K562 (cell line): Measurements from ENCODE around the gene PTGIS. TPM values are rescaled to one million over a fixed set of nuclear protein-coding genes. Genes with fewer than 3 reads are reported as not detected.

Experiments used
- ATAC-seq: fragments of 200-7000 bp; cut with Tn5 transposase; 3 replicates; pipeline ENCODE4 v1.9.1; 2020; ENCODE audit warnings: moderate library complexity
- BruUV-seq: library from RNA; stranded (reverse); fragments of 400-500 nt; replicated peaks from 2 replicates; lab custom pipeline; 2021; lab: Mats Ljungman, UMichigan
- CTCF ChIA-PET: fragments of 300-600 bp; formaldehyde crosslinking; extraction: SDS; loops from one replicate; lab custom pipeline; 2021; ENCODE audit warnings: low intra/inter-chr PET ratio; lab: Yijun Ruan, JAX
- POLR2A ChIA-PET: fragments of 300-600, 350-650 bp; sonication (Branson Sonifier 250); formaldehyde crosslinking; extraction: SDS; loops from one replicate; lab custom pipeline; 2021; ENCODE audit warnings: antibody characterized with exemption, inconsistent platforms; lab: Yijun Ruan, JAX
- DNase-seq, 4 experiments: peaks; one replicate each; pipeline versions ENCODE4 v3.0.0 to v3.0.0-alpha.2; 2011 to 2018; ENCODE audit warnings: low spot score in 3 of 4, mixed read lengths in 3 of 4; ENCODE audit errors: extremely low read depth in 1 of 4
- FAIRE-seq: peaks from 2 replicates; lab custom pipeline; 2011; peaks lifted over from hg19 to GRCh38; lab: Jason Lieb, UNC
- H2AFZ ChIP-seq: 2 replicates; pipeline ENCODE4 v1.6.0; 2011; ENCODE audit warnings: low read depth, low read length, control low read depth, inconsistent platforms
- H3K27ac ChIP-seq: fragments of 200-600 bp; 3 replicates; pipeline ENCODE4 v1.8.0; 2011; ENCODE audit warnings: low read depth, mild to moderate bottlenecking, control low read depth, inconsistent platforms, low read length, moderate library complexity, mixed read lengths; ENCODE audit errors: extremely low read depth
- H3K27me3 ChIP-seq, 2 experiments: fragments of 300-600 bp in 1 of 2; 2 replicates in 1 of 2; 3 replicates in 1 of 2; pipeline versions ENCODE4 v1.6.0 to v1.8.0; 2011; ENCODE audit warnings: inconsistent platforms in 2 of 2, low read length in 2 of 2, mild to moderate bottlenecking in 1 of 2, mixed read lengths in 1 of 2, moderate library complexity in 1 of 2; ENCODE audit not compliant: control insufficient read depth in 2 of 2, insufficient read depth in 2 of 2
- H3K36me3 ChIP-seq: fragments of 300-600 bp; 3 replicates; pipeline ENCODE4 v1.8.0; 2011; ENCODE audit warnings: mild to moderate bottlenecking, low read length, inconsistent platforms; ENCODE audit not compliant: control insufficient read depth, insufficient read depth
- H3K4me1 ChIP-seq, 2 experiments: fragments of 200-600 bp in 1 of 2; replicated peaks in 1 of 2; 2 replicates in 1 of 2; 3 replicates in 1 of 2; pipeline versions ENCODE4 v1.5.1 to v1.8.0; 2011; ENCODE audit warnings: inconsistent platforms in 2 of 2, low read length in 2 of 2, mild to moderate bottlenecking in 1 of 2, mixed read lengths in 1 of 2, moderate library complexity in 1 of 2; ENCODE audit not compliant: control insufficient read depth in 2 of 2, insufficient read depth in 2 of 2
- H3K4me2 ChIP-seq: 2 replicates; pipeline ENCODE4 v1.6.1; 2011; ENCODE audit warnings: low read length, control low read depth, inconsistent platforms, mixed read lengths; ENCODE audit not compliant: insufficient read depth
- H3K4me3 ChIP-seq: fragments of 200-600 bp; sonication (generic), shearing (Covaris generic); 2 replicates; pipeline ENCODE4 v1.5.1; 2016; ENCODE audit warnings: control low read depth, inconsistent platforms
- H3K79me2 ChIP-seq: fragments of 200-600 bp; 3 replicates; pipeline ENCODE4 v1.8.0; 2011; ENCODE audit warnings: low read length, inconsistent platforms; ENCODE audit not compliant: control insufficient read depth, insufficient read depth
- H3K9ac ChIP-seq, 2 experiments: 2 replicates each; pipeline versions ENCODE4 v1.6.0 to v1.6.1; 2011; ENCODE audit warnings: low read depth in 2 of 2, low read length in 2 of 2, control low read depth in 1 of 2, inconsistent platforms in 1 of 2, mild to moderate bottlenecking in 1 of 2, mixed read lengths in 1 of 2; ENCODE audit not compliant: insufficient read depth in 1 of 2
- H3K9me1 ChIP-seq: one replicate; pipeline ENCODE4 v1.6.0; 2011; ENCODE audit warnings: inconsistent platforms, mild to moderate bottlenecking, low read length, moderate library complexity; ENCODE audit not compliant: control insufficient read depth, insufficient read depth
- H3K9me3 ChIP-seq: replicated peaks from 2 replicates; pipeline ENCODE4 v1.5.1; 2011; ENCODE audit warnings: low read depth, low read length, inconsistent platforms; ENCODE audit not compliant: control insufficient read depth, insufficient read depth
- H4K20me1 ChIP-seq: replicated peaks from 2 replicates; pipeline ENCODE4 v1.6.1; 2011; ENCODE audit warnings: low read length, inconsistent platforms, mixed read lengths; ENCODE audit not compliant: control insufficient read depth, insufficient read depth
- CCAR2 ChIP-seq: fragments of 200-400 bp; formaldehyde crosslinking; IDR thresholded peaks from 2 replicates; pipeline ENCODE4 v1.6.1; 2017; ENCODE audit warnings: mild to moderate bottlenecking, low read depth, low read length
- EGR1 ChIP-seq: fragments of 450-650 bp; conservative IDR thresholded peaks from 2 replicates; pipeline ENCODE4 v1.6.1; 2017; ENCODE audit warnings: mild to moderate bottlenecking
- GABPA ChIP-seq: fragments of 200-800 bp; sonication (Bioruptor generic); conservative IDR thresholded peaks from 2 replicates; pipeline ENCODE4 v1.6.1; 2016; ENCODE audit warnings: low read depth, missing genetic modification characterization, missing compliant biosample characterization
- WGBS: fragments of 100-300 bp; shearing (Covaris generic); methylation state at CpG from one replicate; pipeline ENCODE4 v1.1.6; 2016; ENCODE audit warnings: low coverage, mixed read lengths; ENCODE audit not compliant: insufficient coverage; ENCODE audit errors: missing lambda C conversion rate; 5-methylcytosine and 5-hydroxymethylcytosine counted together
- in situ Hi-C: fragments of 300-500 bp; cut with MboI; formaldehyde crosslinking; loops from 4 replicates; pipeline ENCODE4 v1.15.0; 2018; ENCODE audit warnings: inconsistent platforms, mixed read lengths
- intact Hi-C: fragments of 100-400 bp; cut with micrococcal nuclease; formaldehyde crosslinking; loops from 2 replicates; pipeline ENCODE4 v1.14.2; 2022
- polyA plus RNA-seq, 8 experiments: library from polyadenylated mRNA; depleted of rRNA in 4 of 8; stranded (reverse) in 5 of 8; unstranded in 3 of 8; fragments of >200 nt; fragmentation: Nextera tagmentation in 2 of 8; fragmentation: Illumina TruSeq in 1 of 8; extraction: Ambion mirVana in 2 of 8; extraction: Trizol in 1 of 8; gene quantifications; 2 replicates each; pipeline versions ENCODE4 v1.2.1 to v1.2.3, GENCODE V29; 2011 to 2014; ENCODE audit warnings: inconsistent platforms in 1 of 8, missing spikeins in 1 of 8
- total RNA-seq, 7 experiments: library from RNA; depleted of rRNA in 6 of 7; stranded (reverse); fragments of >200 nt in 6 of 7; fragmentation: Illumina TruSeq in 2 of 7; extraction: Trizol in 2 of 7; gene quantifications; 2 replicates each; pipeline versions ENCODE4 v1.2.1 to v1.2.3, GENCODE V29; 2011 to 2021; ENCODE audit warnings: low replicate concordance in 1 of 7
- TF ChIP-seq, protein P1 (sequence below): fragments of 150-350 bp; IDR thresholded peaks from 2 replicates; pipeline ENCODE4 v1.6.1; 2014; ENCODE audit warnings: low read depth, mild to moderate bottlenecking, low read length, borderline replicate concordance

The PTGIS gene
- total and polyA plus RNA-seq, 9 of the 15 experiments (the other 6 are each of a cell fraction or from before 2014, with no cell fraction given): not detected

DNA sequence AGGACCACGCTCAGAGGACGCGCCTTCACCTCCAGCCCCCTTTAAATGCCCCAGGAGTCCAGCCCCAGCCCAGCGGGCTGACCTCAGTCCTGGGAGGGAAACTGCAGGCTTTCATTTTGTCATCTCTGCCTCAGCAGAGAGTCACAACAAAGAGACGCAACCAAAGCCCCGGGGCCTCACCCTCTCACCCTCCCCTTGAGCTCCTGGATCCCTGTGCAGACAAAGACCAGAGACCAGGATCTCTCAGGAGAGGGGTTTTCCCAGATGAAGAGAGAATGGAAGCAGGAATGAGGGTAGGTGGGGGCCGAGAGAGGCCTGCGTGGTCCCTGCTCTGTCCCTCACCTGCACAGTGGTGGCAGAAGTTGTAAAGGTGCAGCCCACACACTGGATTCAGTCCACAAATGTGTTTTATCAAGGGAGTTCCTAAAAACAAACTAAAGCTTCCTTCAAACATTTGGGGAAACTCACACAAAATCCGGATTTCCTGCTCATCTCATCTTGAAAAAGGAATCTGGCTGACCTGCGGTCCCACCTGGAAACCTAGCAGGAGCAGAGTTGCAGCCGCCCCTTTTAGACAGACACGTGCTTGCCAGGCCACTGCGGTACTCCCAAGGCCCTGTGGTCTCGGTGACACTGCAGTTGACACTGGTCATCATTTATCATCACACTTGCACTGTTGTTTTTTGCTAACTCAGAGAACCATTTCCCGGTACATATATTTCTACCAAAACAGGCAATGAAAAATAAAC lies 27.1 kb downstream of the PTGIS start:
- intact Hi-C loops: loop anchor here (1.0 to 5.0 kb wide), 2 partner anchors 68 to 351 kb away; no protein-coding TSS in a partner anchor
- DNase-seq: no peak
- in situ Hi-C loops: loop anchor here (10.0 kb wide), 1 partner anchor 64 kb away; no protein-coding TSS in a partner anchor

DNA sequence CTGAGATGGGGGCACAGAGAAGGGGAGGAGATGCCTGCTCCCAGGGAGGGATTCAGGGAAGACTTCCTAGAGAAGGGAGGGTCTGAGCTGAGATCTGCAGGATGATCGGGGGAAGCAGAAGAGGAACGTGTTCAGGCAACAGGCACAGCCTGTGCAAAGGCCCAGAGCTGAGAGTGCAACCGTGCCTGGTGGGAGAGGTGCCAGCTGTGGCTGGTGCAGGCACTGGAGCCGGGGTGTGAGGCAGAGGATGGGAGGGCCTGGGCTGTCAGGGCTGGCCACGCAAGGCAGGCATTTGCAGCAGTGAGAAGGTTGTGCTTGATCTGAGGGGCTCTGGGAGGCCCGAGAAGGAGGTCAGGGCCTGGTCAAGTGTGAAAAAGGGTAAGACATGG lies 27.7 kb downstream of the PTGIS start:
- no TSS peak for BruUV-seq
- H3K27ac ChIP-seq: no peak overlapping the region
- ATAC-seq (no peak), FAIRE-seq (no peak), DNase-seq (no peak)
- H3K9me3 ChIP-seq: 0 out of 2 replicates have a peak, but pooled peaks cover 2% of the 10 kb centered on the region
- H3K9me1 ChIP-seq: no peaks in the 10 kb centered on the region
- H3K79me2 ChIP-seq: no peaks in the 10 kb centered on the region
- 3% methylated on average over 4 of the region's 6 CpGs for WGBS
- H2AFZ ChIP-seq: no peak overlapping the region
- TF ChIP-seq, protein P1, sequence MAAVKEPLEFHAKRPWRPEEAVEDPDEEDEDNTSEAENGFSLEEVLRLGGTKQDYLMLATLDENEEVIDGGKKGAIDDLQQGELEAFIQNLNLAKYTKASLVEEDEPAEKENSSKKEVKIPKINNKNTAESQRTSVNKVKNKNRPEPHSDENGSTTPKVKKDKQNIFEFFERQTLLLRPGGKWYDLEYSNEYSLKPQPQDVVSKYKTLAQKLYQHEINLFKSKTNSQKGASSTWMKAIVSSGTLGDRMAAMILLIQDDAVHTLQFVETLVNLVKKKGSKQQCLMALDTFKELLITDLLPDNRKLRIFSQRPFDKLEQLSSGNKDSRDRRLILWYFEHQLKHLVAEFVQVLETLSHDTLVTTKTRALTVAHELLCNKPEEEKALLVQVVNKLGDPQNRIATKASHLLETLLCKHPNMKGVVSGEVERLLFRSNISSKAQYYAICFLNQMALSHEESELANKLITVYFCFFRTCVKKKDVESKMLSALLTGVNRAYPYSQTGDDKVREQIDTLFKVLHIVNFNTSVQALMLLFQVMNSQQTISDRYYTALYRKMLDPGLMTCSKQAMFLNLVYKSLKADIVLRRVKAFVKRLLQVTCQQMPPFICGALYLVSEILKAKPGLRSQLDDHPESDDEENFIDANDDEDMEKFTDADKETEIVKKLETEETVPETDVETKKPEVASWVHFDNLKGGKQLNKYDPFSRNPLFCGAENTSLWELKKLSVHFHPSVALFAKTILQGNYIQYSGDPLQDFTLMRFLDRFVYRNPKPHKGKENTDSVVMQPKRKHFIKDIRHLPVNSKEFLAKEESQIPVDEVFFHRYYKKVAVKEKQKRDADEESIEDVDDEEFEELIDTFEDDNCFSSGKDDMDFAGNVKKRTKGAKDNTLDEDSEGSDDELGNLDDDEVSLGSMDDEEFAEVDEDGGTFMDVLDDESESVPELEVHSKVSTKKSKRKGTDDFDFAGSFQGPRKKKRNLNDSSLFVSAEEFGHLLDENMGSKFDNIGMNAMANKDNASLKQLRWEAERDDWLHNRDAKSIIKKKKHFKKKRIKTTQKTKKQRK: no peak
- ChIA-PET CTCF (interaction anchor here (4.6 kb wide), 1 partner anchor 70 kb away, joined by 50 read pairs; no protein-coding TSS in a partner anchor), POLR2A (interaction anchor here (0.6 to 0.9 kb wide), 5 partner anchors 16 to 357 kb away, joined by 3 to 4 read pairs (median 3); no protein-coding TSS in a partner anchor)
- H3K27me3 ChIP-seq: peaks cover 2 to 22% of the 10 kb centered on the region in 2 experiments; a peak in 2 of 5 replicates
- no peak overlapping the region for H3K9ac ChIP-seq
- no peak overlapping the region for H3K4me3 ChIP-seq
- intact Hi-C loops (loop anchor here (5.0 kb wide), 1 partner anchor 352 kb away; no protein-coding TSS in a partner anchor), in situ Hi-C loops (loop anchor here (10.0 kb wide), 1 partner anchor 65 kb away; no protein-coding TSS in a partner anchor)
- peaks cover 0 to 4% of the 10 kb centered on the region in 2 experiments; a peak in 1 of 5 replicates for H3K4me1 ChIP-seq
- no peak overlapping the region for H3K4me2 ChIP-seq
- no peaks in the 10 kb centered on the region for H3K36me3 ChIP-seq
- no peaks in the 10 kb centered on the region; the same call in 1 of the 2 replicates for H4K20me1 ChIP-seq

More for the DNA sequence above, 27.1 kb downstream of the PTGIS start:
- no peak overlapping the region for H3K4me3 ChIP-seq
- H3K9ac ChIP-seq: no peak overlapping the region
- no peak for ATAC-seq
- ChIA-PET CTCF (interaction anchor here (0.7 to 4.6 kb wide), 6 partner anchors 62 to 388 kb away, joined by 3 to 50 read pairs (median 6); no protein-coding TSS in a partner anchor), POLR2A (interaction anchor here (0.6 to 0.7 kb wide), 4 partner anchors 121 to 356 kb away, joined by 3 to 4 read pairs (median 3); no protein-coding TSS in a partner anchor)
- TF ChIP-seq CCAR2: no peak
- no peak for TF ChIP-seq EGR1
- TF ChIP-seq GABPA: no peak
- 7% methylated on average over 15 of the region's 15 CpGs for WGBS
- H3K9me3 ChIP-seq: peaks cover 5% of the 10 kb centered on the region; the same call in 1 of the 2 replicates
- BruUV-seq: no TSS peak
- H3K36me3 ChIP-seq: no peaks in the 10 kb centered on the region
- H3K27ac ChIP-seq: no peak overlapping the region
- H3K4me2 ChIP-seq: no peak overlapping the region
- no peak overlapping the region for H2AFZ ChIP-seq
- H3K9me1 ChIP-seq: no peaks in the 10 kb centered on the region
- H3K4me1 ChIP-seq: peaks cover 0 to 4% of the 10 kb centered on the region in 2 experiments; a peak in 1 of 5 replicates
- H3K79me2 ChIP-seq: no peaks in the 10 kb centered on the region
- no peak for FAIRE-seq
- H3K27me3 ChIP-seq: peaks cover 2 to 22% of the 10 kb centered on the region in 2 experiments; a peak in 2 of 5 replicates
- no peaks in the 10 kb centered on the region; the same call in 1 of the 2 replicates for H4K20me1 ChIP-seq
